Stimulated activated CD8-positive, alpha-beta memory T cell treated with anti-CD3 and anti-CD28 coated beads, Interleukin-2, amount 100 ng/mL, for 1 hour (primary cell): Measurements from ENCODE around the gene GNG7.
A peak's percentile ranks its signal among the peaks of the same experiment; 100 is the strongest.
"Not testable (repeated sequence)": the region's sequence is repeated elsewhere in the genome, so short reads cannot be mapped to it uniquely, and the experiment has no call there.

Experiments used
- DNase-seq, 2 donors: peaks; one replicate each; pipeline ENCODE4 v3.0.0-alpha.2; 2020; ENCODE audit warnings: low read depth in 2 of 2

Gene GNG7

DNA sequence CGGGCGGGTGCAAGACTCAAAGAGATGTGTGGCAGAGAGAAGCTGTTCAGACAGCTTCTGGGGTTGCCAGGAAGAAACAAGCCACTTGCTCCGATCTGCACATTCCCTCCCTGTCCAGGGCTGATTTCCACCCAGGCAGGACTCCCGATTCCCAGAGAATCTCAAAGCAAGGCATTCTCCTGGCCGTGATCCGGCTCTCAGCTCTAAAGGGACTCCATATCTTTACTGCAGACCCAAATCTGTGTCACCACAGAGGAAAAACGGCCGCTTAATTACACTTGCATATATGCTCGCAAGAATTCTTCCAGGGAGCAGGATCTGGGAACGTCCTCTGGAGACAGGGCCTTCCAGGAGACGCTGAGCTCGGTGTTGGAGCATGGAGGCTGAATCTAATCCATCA lies 25.7 kb downstream of the GNG7 start:
- DNase-seq: no peak

- no peak for DNase-seq
Observed at GRCh38 chr19:2675892-2676291, 26.6 kb downstream of the GNG7 start.

GRCh38 chr19:2670217-2670616 lies 32.3 kb downstream of the GNG7 start:
- DNase-seq: no peak

DNA sequence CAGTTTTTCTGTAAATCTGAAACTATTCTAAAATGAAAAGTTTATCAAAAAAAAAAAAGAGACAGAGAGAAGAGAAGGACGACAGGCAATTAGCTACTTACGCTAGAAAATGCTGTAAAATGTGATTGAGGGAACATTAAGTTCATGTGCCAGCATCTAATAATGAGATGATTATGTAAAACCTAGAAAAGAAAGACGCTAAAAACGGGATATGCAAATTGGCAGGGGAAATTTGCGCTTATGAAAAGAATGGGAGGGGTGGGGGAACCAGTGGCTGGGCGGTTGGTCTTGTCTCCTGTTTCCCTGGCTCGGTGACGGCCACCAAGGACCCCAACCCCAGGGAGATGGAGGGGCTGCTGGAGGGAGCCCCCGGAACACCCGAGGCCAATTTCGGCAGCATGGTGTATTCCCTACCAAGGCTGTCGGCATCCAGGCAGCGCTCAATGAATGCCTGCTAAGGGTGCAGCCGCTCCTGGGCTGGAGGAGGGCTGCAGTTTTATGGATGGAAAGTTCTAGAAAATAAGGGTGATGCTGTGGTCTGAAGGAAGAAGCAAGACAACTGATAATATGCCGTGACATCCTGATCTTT lies 34.2 kb downstream of the GNG7 start:
- DNase-seq: no peak

GRCh38 chr19:2667349-2667748 lies 35.1 kb downstream of the GNG7 start:
- DNase-seq: not testable (repeated sequence)

DNA sequence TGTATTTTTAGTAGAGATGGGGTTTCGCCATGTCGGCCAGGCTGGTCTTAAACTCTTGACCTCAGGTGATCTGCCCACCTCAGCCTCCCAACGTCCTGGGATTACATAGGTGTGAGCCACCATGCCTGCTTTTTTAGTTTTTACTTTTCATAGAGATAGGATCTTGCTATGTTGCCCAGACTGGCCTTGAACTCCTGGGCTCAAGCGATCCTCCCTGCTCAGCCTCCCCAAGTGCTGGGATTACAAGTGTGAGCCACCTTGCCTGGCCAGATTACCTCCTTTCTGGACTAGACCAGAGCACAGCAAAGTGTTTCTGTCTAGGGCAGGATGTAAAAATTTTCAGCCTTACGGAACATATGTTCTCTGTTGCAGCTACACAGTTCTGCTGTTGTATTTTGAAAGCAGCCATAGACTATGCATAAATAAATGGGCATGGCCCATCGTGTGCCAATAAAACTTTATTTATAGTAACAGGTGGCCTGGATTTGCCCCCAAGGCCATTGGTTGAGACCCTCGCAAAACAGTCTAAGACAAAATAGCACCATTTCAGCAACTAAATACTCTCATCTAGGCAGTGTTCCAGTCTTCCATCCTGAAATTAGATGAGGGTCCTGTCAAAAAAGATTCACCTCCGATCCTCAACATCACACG lies 36.0 kb downstream of the GNG7 start:
- no peak for DNase-seq

GRCh38 chr19:2665103-2665502 lies 37.4 kb downstream of the GNG7 start:
- no peak for DNase-seq

GRCh38 chr19:2663920-2664571 lies 38.4 kb downstream of the GNG7 start:
- DNase-seq: no peak

GRCh38 chr19:2661615-2662014 lies 40.9 kb downstream of the GNG7 start:
- DNase-seq: no peak

DNA sequence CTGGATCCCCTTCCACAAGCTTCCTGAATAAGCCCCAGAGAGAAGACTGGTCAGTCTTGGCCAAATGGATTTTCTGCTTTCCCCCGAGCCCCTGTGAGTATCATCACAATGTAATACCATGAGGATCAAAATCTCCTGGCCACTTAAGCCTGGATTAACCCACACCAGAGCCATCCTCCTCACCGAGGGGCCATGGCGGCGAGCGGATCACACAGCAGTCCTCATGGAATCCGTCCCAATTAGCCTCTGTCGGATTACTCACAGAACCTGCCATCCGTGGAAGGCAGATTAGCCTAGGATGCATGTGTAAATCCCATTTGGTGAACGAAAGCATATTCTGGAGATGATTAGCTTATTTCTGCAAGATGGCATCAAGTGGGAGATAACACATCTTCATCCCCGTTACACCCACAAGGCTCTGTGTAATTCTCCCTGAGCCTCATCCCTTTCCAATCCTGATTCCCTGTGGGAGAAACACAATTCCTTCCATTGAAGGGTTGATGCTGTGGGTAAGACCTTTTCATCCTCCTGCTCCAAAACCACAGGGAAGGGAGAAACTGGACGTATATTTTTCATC lies 42.5 kb downstream of the GNG7 start:
- DNase-seq: no peak

GRCh38 chr19:2656533-2656932 lies 46.0 kb downstream of the GNG7 start:
- no peak for DNase-seq

GRCh38 chr19:2653710-2654707 lies 48.5 kb downstream of the GNG7 start:
- DNase-seq: no peak

DNA sequence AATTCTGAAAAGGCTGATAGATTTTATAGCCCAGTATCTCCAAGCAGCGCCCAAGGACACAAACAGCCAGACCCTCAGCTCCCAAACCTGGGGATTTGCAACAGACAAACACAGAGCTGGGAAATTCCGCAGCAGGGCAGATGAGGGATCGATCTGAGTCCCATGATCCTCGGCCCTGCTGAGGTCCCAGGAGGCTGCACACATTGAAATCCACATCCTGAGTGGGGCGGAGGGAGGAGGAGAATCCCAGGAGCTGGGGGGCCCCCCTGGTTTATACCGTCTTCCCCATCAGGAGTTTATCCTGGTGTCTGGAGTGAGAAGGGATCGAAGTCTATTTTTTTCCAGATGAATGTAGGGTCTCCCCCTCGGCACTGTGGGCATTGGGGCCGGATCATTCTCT lies 49.3 kb downstream of the GNG7 start:
- no peak for DNase-seq

- DNase-seq: no peak
Observed at GRCh38 chr19:2652504-2653099, 49.9 kb downstream of the GNG7 start.

DNA sequence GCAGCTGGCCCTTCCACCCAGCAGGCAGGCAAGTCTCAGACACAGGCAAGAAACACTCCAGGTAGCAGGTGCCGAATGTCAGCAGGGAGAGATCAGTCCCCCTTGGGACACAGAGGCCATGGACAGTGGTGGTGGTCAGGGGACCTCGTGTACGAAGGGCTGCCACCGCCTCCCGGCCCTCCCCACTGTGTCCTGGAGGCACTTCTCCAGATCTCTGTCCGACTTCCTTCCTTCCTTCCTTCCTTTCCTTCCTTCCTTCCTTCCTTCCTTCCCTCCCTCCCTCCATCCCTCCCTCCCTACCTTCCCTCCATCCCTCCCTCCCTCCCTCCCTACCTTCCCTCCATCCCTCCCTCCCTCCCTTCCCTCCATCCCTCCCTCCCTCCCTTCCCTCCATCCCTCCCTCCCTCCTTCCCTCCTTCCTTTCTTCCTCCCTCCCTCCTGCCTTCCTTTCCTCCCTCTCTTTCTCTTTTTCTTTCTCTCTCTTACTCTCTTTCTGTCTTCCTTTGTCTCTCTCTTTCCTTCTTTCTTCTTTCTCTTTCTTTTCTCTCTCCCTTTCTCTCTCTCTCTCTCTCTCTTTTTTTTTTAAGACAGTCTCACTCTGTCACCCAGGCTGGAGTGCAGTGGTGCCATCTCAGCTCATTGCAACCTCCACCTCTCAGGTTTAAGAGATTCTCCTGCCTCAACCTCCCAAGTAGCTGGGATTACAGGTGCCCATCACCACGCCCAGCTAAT lies 51.3 kb downstream of the GNG7 start:
- DNase-seq: not testable (repeated sequence)

- DNase-seq: no peak
Observed at GRCh38 chr19:2650515-2650914, 52.0 kb downstream of the GNG7 start.

GRCh38 chr19:2648528-2648937 lies 54.0 kb downstream of the GNG7 start:
- DNase-seq: peak; percentile 49 to 50

DNA sequence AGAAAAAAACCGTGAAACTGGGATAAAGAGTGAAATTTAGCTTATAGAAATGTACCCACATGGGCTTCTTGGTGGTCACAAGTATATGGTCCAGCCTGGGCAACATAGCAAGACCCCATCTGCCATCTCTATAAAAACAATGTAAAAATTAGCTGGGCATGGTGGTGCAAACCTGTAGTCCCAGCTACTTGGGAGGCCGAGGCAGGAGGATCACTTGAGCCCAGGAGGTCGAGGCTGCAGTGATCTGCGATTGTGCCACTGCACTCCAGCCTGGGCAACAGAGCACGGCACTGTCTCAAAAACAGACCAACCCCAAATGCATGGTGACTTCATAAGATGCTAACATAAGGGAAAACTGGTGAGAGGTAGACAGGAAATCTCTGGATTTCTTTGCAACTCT lies 54.4 kb downstream of the GNG7 start:
- DNase-seq: no peak

- no peak for DNase-seq
Observed at GRCh38 chr19:2646866-2647535, 55.5 kb downstream of the GNG7 start.

DNA sequence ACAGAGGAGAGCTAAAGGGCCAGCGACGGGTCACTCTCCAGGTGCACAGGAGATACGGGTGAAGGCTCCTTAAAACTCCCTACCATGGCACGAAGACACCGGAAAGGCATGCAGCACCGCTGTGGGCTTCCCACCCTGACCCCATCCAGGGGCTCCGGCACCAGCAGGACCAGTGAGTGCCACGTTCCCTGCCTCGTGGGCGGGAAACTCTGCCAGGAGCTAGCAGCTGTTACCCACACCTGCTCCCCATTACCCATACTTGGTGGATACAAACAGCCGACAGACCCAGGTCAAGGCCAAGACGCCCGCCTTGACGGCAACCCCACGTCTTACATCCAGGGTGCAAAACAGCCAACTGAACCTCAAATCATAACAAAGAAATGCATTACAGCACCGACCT lies 56.7 kb downstream of the GNG7 start:
- DNase-seq: no peak
